Hepatocyte (in vitro differentiated cells): ENCODE measurements around the gene SULT1A3. TPM values are rescaled to one million over a fixed set of nuclear protein-coding genes. Genes with fewer than 3 reads are reported as not detected.

Experiments
- DNase-seq: peaks from one replicate; pipeline ENCODE4 v3.0.0-alpha.2; 2016; ENCODE audit warnings: low spot score
- H2AFZ ChIP-seq: fragments of 200-600 bp; sonication (generic); 2 replicates; pipeline ENCODE4 v1.6.0; 2016; ENCODE audit warnings: antibody characterized with exemption, mild to moderate bottlenecking
- H3K27ac ChIP-seq: fragments of 200-600 bp; sonication (generic); 2 replicates; pipeline ENCODE4 v1.5.1; 2016; ENCODE audit warnings: mild to moderate bottlenecking
- H3K27me3 ChIP-seq: fragments of 200-600 bp; sonication (generic); 2 replicates; pipeline ENCODE4 v1.6.1; 2016
- H3K36me3 ChIP-seq: fragments of 200-600 bp; sonication (generic); replicated peaks from 2 replicates; pipeline ENCODE4 v1.5.1; 2016; ENCODE audit warnings: low read depth; ENCODE audit not compliant: insufficient read depth
- H3K4me1 ChIP-seq: fragments of 200-600 bp; sonication (generic); 2 replicates; pipeline ENCODE4 v1.5.1; 2016; ENCODE audit warnings: mild to moderate bottlenecking, moderate library complexity; ENCODE audit not compliant: insufficient read depth
- H3K4me2 ChIP-seq: fragments of 200-600 bp; sonication (generic); 2 replicates; pipeline ENCODE4 v1.6.0; 2016
- H3K4me3 ChIP-seq: fragments of 200-600 bp; sonication (generic); 2 replicates; pipeline ENCODE4 v1.5.1; 2016; ENCODE audit warnings: mild to moderate bottlenecking
- H3K79me2 ChIP-seq: fragments of 200-600 bp; sonication (generic); 2 replicates; pipeline ENCODE4 v1.6.0; 2017; ENCODE audit warnings: mild to moderate bottlenecking
- H3K9me2 ChIP-seq: fragments of 200-600 bp; sonication (generic); replicated peaks from 2 replicates; pipeline ENCODE4 v1.6.0; 2017; ENCODE audit warnings: mild to moderate bottlenecking; ENCODE audit not compliant: insufficient read depth
- H3K9me3 ChIP-seq: fragments of 200-600 bp; sonication (generic); 2 replicates; pipeline ENCODE4 v1.5.1; 2016; ENCODE audit warnings: low read depth, mild to moderate bottlenecking
- H4K20me1 ChIP-seq: fragments of 200-600 bp; sonication (generic); 2 replicates; pipeline ENCODE4 v1.6.0; 2016; ENCODE audit warnings: mild to moderate bottlenecking; ENCODE audit not compliant: insufficient read depth, poor library complexity, severe bottlenecking
- CTCF ChIP-seq: fragments of 200-600 bp; sonication (generic); IDR thresholded peaks from 2 replicates; pipeline ENCODE4 v1.5.1; 2016; ENCODE audit warnings: antibody characterized with exemption, mild to moderate bottlenecking; ENCODE audit not compliant: poor library complexity
- EZH2 ChIP-seq: fragments of 200-600 bp; sonication (generic); IDR thresholded peaks from 2 replicates; pipeline ENCODE4 v1.6.1; 2016; ENCODE audit warnings: antibody characterized with exemption, mild to moderate bottlenecking, borderline replicate concordance
- EZH2phosphoT487 ChIP-seq: fragments of 200-600 bp; sonication (generic); IDR thresholded peaks from one replicate; pipeline ENCODE4 v1.6.1; 2018; ENCODE audit warnings: antibody characterized with exemption, mild to moderate bottlenecking, low read depth, moderate library complexity; ENCODE audit not compliant: unreplicated experiment, severe bottlenecking
- WGBS: methylation state at CpG from one replicate; pipeline ENCODE4 v1.1.6; 2016; ENCODE audit warnings: low lambda C conversion rate; ENCODE audit errors: missing lambda C conversion rate; 5-methylcytosine and 5-hydroxymethylcytosine counted together
- polyA plus RNA-seq: library from polyadenylated mRNA; unstranded; fragments of >200 nt; fragmentation: Nextera tagmentation; extraction: Ambion mirVana; gene quantifications from 2 replicates; pipeline ENCODE4 v1.2.1, GENCODE V29; 2016
- total RNA-seq: library from RNA; depleted of rRNA; stranded (reverse); fragments of >200 nt; gene quantifications from 2 replicates; pipeline ENCODE4 v1.2.3, GENCODE V29; 2014

Gene SULT1A3
- total and polyA plus RNA-seq, 2 experiments from 2014 or later: 8.1 to 23.1 TPM

- no peaks in the 10 kb centered on the region for H3K9me2 ChIP-seq
- H2AFZ ChIP-seq: no peak overlapping the region
- H3K27me3 ChIP-seq: no peaks in the 10 kb centered on the region
- WGBS: 87% methylated on average over 13 of the region's 13 CpGs
- H3K4me1 ChIP-seq: no peaks in the 10 kb centered on the region
- no peak overlapping the region for H3K27ac ChIP-seq
- TF ChIP-seq CTCF (no peak), EZH2phosphoT487 (no peak), EZH2 (no peak)
- H3K4me2 ChIP-seq: no peak overlapping the region
- no peak overlapping the region for H3K4me3 ChIP-seq
- no peaks in the 10 kb centered on the region for H3K9me3 ChIP-seq
- H3K79me2 ChIP-seq: no peaks in the 10 kb centered on the region
- DNase-seq: no peak
- H3K36me3 ChIP-seq: no peaks in the 10 kb centered on the region
- H4K20me1 ChIP-seq: no peaks in the 10 kb centered on the region
Observed at GRCh38 chr16:30184891-30185682, 14.0 kb upstream of the SULT1A3 start.

- no peak overlapping the region for H3K4me2 ChIP-seq
- no peak for DNase-seq
- 97% methylated on average over 13 of the region's 15 CpGs for WGBS
Observed at GRCh38 chr16:30185683-30186421, 13.2 kb upstream of the SULT1A3 start.

GRCh38 chr16:30186444-30186781 lies 12.6 kb upstream of the SULT1A3 start:
- Histone ChIP-seq H3K27ac (no peak overlapping the region), H3K4me3 (no peak overlapping the region), H3K9me2 (no peaks in the 10 kb centered on the region), H2AFZ (no peak overlapping the region), H4K20me1 (no peaks in the 10 kb centered on the region), H3K36me3 (no peaks in the 10 kb centered on the region), H3K9me3 (no peaks in the 10 kb centered on the region), H3K4me2 (no peak overlapping the region), H3K4me1 (no peaks in the 10 kb centered on the region), H3K27me3 (no peaks in the 10 kb centered on the region), H3K79me2 (no peaks in the 10 kb centered on the region)
- DNase-seq: no peak
- TF ChIP-seq CTCF: no peak
- no peak for TF ChIP-seq EZH2phosphoT487
- no peak for TF ChIP-seq EZH2
- WGBS: 94% methylated on average over 9 of the region's 9 CpGs

More at GRCh38 chr16:30185683-30186421, 13.2 kb upstream of the SULT1A3 start:
- TF ChIP-seq EZH2 (no peak), CTCF (no peak), EZH2phosphoT487 (no peak)
- no peaks in the 10 kb centered on the region for H3K4me1 ChIP-seq
- no peak overlapping the region for H2AFZ ChIP-seq
- no peaks in the 10 kb centered on the region for H3K27me3 ChIP-seq
- H3K9me3 ChIP-seq: no peaks in the 10 kb centered on the region
- H3K79me2 ChIP-seq: no peaks in the 10 kb centered on the region
- no peak overlapping the region for H3K27ac ChIP-seq
- no peaks in the 10 kb centered on the region for H3K9me2 ChIP-seq
- no peaks in the 10 kb centered on the region for H3K36me3 ChIP-seq
- no peaks in the 10 kb centered on the region for H4K20me1 ChIP-seq
- H3K4me3 ChIP-seq: no peak overlapping the region
